ENCODE measurements around the gene GBA3.

GBA3 gene

DNA sequence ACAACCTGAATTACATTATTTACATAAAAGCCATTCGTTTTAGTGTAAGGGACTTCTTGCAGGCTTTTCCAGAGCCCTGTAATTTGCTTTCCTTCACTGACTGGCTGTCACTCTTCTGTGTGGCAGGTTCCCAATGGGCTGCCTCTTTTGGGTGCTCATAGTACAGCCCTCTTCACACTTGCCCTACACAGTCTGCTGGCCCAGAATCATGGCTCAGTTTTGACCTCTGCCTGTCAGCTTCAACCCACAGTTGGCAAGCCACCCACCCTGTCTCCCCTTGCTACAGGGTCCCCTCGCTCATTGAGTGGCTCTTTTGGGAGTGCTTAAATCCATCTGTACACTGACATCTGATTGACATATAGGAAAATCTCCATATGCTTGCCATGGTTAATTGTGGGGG is 97.9 kb downstream of the GBA3 start:
- TF ChIP-seq, protein P1, sequence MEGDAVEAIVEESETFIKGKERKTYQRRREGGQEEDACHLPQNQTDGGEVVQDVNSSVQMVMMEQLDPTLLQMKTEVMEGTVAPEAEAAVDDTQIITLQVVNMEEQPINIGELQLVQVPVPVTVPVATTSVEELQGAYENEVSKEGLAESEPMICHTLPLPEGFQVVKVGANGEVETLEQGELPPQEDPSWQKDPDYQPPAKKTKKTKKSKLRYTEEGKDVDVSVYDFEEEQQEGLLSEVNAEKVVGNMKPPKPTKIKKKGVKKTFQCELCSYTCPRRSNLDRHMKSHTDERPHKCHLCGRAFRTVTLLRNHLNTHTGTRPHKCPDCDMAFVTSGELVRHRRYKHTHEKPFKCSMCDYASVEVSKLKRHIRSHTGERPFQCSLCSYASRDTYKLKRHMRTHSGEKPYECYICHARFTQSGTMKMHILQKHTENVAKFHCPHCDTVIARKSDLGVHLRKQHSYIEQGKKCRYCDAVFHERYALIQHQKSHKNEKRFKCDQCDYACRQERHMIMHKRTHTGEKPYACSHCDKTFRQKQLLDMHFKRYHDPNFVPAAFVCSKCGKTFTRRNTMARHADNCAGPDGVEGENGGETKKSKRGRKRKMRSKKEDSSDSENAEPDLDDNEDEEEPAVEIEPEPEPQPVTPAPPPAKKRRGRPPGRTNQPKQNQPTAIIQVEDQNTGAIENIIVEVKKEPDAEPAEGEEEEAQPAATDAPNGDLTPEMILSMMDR (IDR thresholded peaks at IDR 0.05; ENCODE audit: borderline replicate concordance, insufficient read depth, low read depth, low read length) = no peak
- H3K4me3 ChIP-seq (ENCODE audit: low read depth, low read length) = no peak overlapping the region

DNA sequence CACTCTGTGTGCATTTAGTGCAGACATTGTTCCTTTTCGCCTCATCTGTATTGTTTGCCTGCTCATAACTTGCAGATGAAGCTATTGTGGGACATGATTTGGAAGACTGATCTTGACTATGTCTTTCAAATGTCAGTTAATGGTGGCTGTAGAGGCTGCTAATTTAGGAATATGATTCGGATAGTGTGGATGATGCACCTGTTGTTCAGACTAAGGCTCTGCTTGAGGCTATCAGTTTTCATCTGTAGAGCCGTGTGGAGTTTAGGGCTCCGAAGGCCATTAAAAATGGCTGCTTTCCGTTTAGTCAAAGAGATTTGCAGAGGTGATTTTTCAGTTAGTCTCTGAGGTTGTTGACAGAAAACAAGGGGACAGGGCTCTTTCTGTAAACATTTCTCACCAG is 102.0 kb downstream of the GBA3 start:
- H3K4me3 ChIP-seq (ENCODE audit: low read depth, low read length) = no peak overlapping the region
- TF ChIP-seq, protein P1 (IDR thresholded peaks at IDR 0.05; ENCODE audit: borderline replicate concordance, insufficient read depth, low read depth, low read length) = no peak

DNA sequence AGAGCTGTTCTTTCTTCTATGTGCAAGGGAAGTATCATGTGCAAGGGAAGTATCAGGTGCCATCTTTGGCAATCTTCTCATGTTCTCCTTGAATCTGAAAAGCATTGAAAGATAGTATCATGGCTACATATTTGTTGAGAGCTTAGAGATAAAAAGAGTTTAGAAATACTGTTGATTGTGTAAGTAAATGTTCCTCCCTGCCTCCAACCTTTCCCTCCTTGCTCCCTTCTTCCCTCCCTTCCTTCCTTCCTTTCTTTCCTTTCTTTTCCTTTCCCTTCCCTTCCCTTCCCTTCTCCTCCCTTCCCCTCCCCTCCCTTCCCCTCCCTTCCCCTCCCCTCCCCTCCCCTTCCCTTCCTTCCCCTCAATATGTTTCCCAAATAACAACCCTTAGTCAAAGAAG is 108.7 kb downstream of the GBA3 start:
- no peak overlapping the region for H3K4me3 ChIP-seq (ENCODE audit: low read depth, low read length)
- TF ChIP-seq, protein P1 (IDR thresholded peaks at IDR 0.05; ENCODE audit: borderline replicate concordance, insufficient read depth, low read depth, low read length) = no peak

DNA sequence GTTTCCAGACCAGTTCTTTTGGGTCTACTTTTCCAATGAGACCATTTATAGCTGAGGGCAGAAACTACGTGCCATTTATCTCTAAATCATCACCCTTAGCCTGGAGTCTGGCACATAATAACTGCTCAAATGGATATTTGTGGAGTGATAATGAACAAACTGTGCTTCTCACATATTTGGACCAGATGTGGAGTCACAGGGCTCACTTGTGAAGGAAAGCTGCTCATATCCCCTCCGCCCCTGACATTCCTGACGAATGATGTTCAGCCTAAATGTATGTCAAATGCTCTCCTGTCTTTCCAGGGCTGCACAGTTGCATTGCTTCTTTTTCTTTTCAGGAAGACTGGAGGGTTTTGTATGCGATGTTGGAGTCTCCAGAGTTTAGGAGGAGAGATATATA is 110.1 kb downstream of the GBA3 start:
- H3K4me3 ChIP-seq (ENCODE audit: low read depth, low read length) = no peak overlapping the region
- TF ChIP-seq, protein P1 (IDR thresholded peaks at IDR 0.05; ENCODE audit: borderline replicate concordance, insufficient read depth, low read depth, low read length) = no peak

DNA sequence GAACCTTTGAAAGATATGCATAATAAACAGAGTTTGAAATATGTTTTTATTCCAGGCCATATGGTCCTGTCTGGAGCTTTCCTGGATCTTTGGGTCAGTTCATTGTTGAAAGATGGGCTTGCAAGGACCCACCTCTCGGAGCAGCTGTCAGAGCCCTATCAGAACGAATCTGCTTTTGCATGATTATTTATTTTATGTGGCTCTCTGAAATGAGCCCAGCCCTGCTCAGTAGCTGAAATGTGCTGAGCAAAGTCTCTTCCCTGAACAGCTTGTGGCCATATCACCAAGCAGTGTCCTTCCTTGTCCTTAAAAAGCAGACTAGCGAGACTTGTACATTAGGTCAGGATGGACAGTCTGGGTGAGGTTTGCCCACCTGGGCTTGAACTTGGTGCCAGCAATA is 110.8 kb downstream of the GBA3 start:
- TF ChIP-seq, protein P1 (IDR thresholded peaks at IDR 0.05; ENCODE audit: borderline replicate concordance, insufficient read depth, low read depth, low read length) = no peak
- H3K4me3 ChIP-seq (ENCODE audit: low read depth, low read length) = no peak overlapping the region

DNA sequence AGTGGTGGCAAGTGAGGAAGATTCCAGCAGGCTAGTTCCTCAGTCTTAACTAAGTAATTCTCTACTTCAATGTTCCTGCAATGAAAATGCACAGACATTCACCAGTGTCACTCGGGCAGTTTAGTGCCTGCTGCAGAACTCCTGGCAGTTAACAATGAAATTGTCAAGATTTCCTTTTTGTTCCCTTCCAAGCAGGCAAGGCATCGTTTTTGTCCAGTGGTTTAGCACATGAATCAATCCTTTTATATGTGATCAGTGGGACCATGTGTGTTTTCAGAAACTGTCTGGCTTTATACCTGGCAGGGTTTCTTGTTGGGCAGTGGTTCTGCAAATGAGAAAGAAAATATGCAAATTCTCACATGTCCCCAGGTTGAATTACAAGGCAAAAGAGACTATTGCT is 122.2 kb downstream of the GBA3 start:
- no peak overlapping the region for H3K4me3 ChIP-seq (ENCODE audit: low read depth, low read length)
- TF ChIP-seq, protein P1 (IDR thresholded peaks at IDR 0.05; ENCODE audit: borderline replicate concordance, insufficient read depth, low read depth, low read length) = no peak

DNA sequence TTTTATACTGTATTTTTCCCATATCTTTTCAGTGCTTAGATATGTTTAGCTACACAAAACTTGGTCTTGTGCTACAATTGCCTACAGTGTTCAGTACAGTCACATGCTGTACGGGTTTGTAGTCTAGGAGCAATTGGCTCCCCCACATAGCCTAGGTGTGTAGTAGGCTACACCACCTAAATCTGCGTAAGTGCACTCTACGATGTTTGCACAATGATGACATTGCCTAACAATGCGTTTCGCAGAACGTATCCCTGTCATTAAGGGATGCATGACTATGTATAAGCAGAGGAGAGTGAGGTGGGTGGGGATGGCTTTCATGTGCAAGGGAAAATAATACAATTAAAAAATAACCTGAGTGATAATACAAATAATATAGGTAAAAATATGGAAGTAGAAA is 131.4 kb downstream of the GBA3 start:
- H3K4me3 ChIP-seq (ENCODE audit: low read depth, low read length) = no peak overlapping the region
- TF ChIP-seq, protein P1 (IDR thresholded peaks at IDR 0.05; ENCODE audit: borderline replicate concordance, insufficient read depth, low read depth, low read length) = no peak
